HG03342 (cell line): ENCODE measurements around the gene ACTA2.

Experiments used
- ATAC-seq: cut with Tn5 transposase; IDR thresholded peaks from one replicate; pipeline ENCODE4 v1.9.1; 2021; ENCODE audit warnings: mild to moderate bottlenecking, moderate library complexity; ENCODE audit not compliant: unreplicated experiment

ACTA2 gene

DNA sequence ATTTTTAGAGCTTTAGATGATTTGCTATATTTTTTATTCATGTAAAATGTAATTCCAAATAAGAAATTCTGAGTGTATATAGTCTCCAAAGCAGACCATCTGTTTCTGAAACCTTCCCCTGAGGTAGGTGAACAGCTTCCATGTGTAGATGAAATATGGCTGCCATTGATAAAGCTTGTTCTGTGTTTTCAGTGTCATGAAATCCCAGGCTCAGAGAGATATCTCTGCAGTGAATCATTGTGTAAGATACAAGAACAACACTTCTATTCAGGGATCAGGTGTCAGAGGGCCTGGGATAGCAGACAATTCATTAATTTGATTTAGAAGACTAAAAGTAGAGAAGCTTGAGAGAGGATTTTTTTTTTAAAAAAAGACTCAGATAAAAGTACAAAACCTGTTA, 29.1 kb downstream of the ACTA2 start:
- no peak for ATAC-seq

DNA sequence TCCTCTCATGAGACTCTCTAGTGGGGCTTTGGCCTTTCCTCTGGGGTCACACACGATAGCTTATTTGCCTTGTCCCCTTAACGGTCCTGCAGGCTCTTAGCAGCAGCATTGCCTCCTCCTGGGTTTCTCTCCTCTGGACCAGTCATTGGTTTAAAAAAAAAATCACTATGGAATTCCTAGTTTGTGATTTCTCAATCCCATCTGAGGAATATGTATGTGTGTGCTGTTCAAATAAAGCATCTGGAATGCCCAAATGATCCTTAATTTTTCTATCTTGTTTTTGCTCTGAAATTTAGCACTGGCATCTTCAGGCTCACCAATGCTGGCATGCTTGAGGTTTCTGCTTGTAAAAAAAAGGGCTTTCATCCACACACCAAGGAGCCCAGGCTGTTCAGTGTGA, 30.5 kb downstream of the ACTA2 start:
- no peak for ATAC-seq

DNA sequence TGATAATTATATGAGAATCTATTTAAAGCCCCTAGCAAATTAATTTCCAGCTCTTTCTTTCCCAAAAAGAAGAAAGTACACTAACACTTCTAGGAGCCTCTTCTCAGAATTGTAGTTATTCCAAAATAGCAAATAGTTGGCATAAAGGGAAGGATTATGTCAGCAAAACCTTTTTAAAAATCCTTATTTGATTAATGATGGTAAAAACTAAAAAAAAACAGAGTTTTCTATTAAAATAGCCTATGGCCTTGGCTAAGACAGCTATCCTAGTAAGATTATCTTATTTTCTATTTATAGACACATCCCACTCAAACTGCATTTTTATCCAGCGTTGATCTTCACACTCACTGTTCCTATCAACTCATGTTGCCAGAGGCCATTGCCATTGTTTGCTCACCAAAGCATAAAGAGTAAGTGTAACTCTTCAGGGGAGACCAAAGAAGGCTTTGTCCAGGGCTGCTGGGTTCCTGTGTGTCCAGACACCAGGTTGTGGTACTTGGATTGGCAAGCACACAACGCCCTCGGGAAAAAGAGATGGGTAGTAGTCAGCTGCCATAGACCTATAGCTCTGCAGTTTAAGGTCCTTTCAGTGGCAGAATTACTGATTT, 31.5 kb downstream of the ACTA2 start:
- no peak for ATAC-seq

DNA sequence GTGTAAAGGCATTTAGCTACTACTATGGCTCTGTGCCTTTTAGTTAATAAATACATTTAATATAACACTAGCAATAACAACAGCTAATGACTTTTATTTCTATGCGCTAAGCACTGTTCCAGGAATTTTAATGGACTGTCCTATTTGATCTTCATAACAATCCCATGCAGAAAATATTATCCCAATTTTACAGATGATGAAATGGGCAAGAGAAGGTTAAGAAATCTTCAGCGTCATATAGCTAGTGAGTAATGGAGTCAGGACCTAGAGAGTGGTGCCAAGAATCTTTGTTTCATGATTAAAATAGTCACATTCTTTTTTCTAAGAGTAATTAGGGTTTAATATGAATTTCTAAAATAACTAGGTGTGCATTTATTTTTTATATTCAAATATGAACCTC, 32.4 kb downstream of the ACTA2 start:
- ATAC-seq: no peak

DNA sequence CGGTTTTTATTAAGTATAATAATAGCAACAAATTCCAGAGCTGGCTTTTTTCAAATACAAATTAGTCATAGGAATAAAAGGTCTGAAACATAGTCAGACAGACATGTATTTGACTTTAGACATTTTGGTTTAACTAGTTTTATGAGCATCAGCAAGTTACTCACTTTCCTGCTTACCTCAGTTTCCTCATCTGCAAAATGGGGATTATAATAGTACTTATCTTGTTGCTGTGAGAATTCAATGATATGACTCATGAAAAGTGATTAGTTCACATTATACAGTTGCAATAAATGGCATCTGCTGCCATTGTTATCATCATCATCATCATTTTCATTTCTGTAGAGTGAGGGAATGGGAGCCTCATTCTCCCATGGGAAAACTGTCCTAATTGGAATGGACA, 33.5 kb downstream of the ACTA2 start:
- ATAC-seq: no peak

DNA sequence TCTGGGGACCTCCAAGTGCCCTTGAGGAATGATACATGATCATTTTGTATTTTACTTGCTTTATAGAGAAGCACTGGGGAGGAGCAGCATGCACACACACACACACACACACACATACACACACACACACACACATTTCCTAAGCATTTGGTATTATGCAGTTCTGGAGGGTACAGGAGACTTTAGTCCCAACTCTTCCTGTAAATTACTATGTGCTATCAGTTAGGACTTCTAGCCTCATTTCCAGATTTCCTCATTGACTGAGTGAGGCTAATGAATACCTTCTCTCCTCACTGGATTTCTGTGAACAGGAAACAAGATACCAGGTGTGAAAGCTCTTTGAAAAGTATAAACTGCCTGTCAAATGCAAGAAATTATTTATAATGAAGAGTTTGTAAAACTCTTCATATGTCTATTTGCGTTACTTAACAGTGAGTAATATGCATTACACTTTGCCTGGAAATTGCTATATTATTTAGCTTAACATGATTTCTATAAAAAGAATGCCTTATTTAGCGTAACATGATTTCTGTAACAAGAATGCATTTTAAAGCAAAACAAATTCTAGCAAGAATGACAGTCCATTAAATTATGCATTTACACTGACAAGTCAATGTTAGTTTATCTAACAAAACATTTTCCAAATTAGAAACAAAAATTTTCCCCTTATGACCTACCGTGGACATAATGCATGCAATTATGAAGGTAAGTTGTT, 34.2 kb downstream of the ACTA2 start:
- ATAC-seq: no peak

DNA sequence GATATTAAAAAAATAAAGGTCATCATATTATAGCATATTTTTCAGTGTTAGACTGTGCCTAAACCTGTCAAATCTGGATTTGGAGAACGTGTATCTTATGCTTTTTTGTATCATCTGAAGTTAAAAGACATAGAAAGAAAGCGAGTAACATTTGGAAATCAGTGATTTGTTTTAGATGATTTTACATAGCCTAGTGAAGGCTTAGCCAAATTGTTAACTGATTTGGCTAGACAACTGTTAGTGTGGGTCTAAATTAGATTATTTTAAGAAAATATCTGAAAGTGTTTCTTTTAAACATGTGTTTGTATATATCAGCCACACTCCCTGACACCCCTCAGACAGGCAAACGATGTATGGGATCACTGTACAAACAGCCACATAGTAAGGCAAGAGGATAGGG, 35.6 kb downstream of the ACTA2 start:
- ATAC-seq: no peak

DNA sequence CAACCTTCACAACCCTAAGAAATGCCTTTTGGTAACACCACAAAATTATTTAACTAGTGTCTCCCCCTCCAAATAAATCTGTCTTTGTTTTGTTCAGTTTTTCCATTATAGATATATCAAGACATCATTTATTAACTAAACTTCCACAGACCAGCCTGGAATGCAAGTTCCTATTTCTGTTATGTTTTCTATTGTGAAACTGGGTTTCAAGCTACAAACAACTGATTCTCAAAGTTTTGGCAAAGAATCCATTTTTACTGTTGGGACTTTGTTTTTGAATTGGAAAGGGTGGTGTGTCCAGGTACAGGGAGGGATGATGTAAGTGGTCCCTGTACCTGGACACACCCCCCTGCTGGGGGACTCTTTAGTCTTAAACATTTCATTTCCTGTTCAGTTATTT, 36.3 kb downstream of the ACTA2 start:
- ATAC-seq: no peak

DNA sequence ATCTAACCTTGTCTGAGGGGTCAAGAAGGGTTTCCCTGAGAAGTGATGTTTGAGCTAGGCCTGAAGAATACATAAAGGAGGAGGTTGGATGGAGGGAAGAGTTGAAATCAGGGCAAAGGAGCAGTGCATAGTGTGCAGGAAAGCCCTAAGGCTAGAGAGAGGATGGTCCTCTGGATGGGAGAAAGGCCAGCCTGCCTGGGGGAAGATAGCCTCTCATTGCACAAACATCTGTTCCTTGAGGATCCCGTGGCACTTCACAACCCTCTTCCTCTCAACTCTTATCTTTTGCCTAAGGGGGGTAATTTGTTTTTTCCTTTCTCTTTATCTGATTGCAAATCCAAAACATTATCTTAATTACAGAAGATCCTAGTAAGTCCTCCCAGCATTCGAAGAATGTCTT, 36.8 kb downstream of the ACTA2 start:
- ATAC-seq: no peak

DNA sequence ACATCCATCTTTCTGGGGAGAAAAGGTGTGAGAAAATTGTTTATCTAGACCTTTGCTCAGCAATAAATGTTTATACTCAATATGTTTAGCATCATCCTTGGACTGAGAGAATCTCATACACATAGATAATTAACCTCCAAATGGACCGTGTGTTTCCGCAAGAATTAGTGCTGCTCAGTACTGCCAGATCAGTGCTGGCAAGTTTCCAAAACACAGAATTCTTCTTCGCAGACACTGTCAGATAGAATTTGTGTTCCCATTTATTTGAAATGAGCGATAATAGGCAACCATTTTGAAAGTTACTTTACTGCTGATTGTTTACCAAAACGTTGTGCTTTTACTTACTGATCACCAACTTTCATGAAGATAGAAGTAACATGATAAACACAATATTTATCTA, 38.8 kb downstream of the ACTA2 start:
- ATAC-seq: no peak

DNA sequence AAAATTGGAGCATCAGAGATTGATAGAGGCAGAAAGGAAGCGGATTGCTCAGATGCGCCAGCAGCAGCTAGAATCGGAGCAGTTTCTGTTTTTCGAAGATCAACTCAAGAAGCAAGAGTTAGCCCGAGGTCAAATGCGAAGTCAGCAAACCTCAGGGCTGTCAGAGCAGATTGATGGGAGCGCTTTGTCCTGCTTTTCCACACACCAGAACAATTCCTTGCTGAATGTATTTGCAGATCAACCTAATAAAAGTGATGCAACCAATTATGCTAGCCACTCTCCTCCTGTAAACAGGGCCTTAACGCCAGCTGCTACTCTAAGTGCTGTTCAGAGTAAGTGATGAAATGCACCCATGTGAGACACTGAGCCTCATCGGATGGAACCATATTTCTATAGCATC, 39.4 kb downstream of the ACTA2 start:
- ATAC-seq: no peak

DNA sequence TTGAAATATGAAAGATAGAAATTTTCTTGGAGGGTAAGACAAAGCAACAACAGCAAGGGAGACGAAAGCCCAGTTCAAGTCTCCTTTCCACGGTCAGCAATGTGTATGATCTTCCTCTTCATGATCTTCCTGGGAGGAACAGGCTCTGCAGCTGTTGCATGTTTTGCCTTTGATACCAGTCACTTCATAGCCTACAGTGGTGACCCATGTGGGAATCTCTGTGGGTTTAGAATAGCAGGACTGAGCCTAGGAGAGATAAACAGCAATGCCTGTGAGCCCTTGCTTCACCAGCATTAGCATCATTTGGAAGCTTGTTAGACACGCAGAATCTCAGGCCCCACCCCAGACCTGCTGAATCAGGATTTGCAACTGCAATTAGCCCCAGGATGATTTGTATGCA, 40.7 kb downstream of the ACTA2 start:
- ATAC-seq: no peak

DNA sequence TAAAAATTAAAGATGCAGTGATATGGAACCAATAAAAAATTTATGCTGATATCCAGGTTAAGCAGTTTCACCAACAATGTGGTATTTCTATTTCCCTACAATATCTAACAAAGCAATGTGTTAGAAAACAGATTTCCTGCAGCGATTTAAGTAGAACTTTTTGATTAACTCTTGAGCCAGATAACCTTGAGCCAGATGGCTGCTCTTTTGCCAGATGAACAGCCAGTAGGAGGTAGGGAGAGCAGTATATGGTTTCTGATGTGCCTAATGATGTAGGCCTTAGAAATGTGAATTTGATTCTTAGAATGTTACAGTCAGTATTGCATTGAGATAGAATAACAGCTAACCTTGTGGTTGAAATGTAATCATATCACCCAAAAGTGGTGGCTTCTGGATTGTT, 41.5 kb downstream of the ACTA2 start:
- no peak for ATAC-seq

DNA sequence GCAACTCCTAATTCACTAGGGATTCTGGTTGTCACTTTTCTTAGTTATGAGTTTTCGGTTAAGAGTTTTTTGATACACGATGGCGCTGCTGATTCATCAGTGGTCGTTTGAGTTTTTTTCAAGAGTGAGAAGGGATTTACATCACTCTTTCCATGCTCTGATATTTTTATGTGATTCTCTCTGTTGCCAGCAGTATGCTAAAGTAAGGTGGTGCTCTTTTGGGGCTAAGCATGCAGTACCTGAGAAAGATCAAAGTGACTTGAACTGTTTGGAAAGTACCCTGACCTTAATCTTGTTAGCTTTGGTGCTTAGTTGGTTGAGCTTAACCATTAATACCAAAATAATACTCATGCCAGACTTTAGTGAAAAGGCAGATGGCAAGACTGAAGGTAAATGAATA, 44.4 kb downstream of the ACTA2 start:
- no peak for ATAC-seq

DNA sequence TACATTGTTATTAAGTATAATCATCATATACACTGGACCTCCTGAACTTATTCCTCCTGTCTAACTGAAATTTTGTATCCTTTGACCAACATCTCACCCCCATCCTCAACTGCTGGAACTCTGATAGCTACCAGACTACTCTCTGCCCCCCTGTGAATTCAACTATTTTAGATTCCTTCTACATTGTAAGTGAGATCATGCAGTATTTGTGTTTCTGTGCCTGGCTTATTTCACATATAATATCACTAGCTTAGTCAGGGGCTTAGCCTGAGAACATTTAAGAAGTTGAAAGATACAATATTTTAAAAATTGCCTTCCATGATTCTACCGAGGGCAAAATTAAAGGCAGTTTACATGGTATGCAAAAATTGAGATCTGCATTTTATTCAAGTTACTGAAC, 45.7 kb downstream of the ACTA2 start:
- no peak for ATAC-seq

DNA sequence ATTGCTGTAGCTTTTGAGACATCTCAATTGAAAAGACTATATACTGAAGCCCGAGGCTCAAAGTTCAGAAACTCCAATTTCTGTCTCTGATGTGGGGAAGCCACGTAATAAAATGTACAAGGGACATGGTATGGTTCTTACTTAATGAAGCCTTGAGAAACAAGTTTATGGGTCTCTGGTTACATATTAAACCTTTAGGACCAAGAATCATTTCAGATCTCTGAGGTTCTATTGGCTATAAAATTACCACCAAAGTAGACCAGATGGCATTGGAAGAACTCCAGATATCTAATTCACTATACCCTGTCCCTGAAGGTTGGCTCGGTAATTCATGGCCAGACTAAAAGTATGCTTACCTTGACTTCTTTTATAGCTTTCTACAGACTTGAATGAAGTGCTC, 48.9 kb downstream of the ACTA2 start:
- no peak for ATAC-seq

DNA sequence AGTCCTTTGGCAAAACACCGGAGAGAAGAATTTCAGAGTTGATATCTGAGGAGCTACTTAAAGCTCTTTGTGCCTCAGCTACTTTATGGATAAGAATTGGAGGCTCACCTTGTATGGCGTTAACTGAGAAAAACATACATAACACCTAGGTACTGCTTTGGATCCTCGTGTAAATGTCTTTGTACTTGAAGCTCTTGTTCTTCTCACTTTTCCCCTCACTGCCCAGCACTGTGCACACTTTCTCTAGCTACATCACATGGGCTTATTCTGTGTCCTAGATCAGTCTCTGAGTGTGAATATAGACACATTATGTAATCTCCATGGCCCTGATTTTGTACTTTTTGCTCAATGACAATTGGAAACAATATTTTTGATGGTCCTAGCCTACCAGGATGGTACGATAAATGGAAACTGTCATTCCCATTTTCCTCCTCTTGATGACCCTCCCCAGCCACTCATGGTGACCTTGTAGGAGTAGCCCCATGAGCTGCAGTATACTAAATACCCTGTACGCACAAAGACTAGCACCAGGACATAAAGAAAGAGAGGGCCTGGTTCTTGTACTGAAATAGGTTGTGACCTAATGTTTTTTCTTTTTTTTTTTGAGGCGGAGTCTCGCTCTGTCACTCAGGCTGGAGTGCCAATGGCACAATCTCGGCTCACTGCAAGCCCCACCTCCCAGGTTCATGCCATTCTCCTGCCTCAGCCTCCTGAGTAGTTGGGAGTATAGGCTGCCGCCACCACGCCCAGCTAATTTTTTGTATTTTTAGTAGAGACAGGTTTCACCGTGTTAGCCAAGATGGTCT, 50.4 kb downstream of the ACTA2 start:
- ATAC-seq: peak; percentile 48

DNA sequence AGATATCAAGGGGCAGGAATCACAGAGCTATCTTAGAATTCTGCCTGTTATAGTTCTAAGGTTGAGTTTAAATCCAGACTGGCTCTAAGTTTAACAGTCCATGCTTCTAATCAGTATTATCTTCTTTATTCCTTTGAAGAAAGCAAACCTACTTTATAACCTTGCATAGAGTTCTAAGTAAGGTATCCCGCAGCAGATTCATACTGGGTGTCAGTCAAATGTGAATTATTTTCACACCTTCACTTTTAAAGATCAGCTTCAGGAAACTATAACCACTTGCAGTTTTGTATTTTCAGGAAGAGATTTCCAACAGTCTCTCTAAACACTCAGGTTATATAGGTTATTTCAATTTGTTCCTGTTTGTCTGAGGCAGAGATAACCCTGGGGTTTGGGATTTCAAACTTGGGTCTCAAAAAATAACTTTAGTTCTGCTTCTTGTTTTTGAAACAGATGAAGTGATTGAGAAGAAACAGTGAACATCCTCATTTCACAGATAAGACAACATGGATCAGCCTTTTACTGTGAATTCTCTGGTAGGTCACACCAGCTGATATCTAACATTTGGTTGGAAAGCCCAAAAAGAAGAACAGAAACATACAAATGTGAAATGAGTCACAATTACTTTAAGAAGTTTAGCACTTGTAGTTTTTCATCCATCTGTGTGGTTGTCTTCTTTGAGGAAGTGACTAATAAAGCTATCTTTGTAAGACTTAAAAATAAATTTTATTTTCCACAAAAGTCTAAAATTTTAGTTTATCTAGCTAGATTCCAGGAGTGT, 51.2 kb downstream of the ACTA2 start:
- ATAC-seq: peak; percentile 84

DNA sequence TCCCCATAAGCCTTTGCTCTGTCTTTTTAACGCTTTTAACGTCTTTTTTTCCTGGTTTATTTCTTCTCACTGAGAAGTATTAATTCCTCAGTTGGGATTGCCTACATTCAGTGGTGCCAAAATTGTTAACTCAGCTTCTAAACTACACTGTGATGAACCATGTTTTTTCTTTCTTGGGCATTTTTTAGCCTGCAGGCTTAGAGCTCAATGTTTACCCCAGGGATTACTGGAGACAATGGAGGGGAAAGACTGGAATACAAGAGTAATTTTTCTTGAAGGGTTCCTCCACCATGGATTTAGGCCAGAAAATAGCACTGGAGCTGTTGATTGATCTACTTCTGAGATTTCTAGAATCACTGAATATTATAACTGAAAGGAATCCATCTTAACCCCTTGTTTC, 52.7 kb downstream of the ACTA2 start:
- ATAC-seq: no peak

DNA sequence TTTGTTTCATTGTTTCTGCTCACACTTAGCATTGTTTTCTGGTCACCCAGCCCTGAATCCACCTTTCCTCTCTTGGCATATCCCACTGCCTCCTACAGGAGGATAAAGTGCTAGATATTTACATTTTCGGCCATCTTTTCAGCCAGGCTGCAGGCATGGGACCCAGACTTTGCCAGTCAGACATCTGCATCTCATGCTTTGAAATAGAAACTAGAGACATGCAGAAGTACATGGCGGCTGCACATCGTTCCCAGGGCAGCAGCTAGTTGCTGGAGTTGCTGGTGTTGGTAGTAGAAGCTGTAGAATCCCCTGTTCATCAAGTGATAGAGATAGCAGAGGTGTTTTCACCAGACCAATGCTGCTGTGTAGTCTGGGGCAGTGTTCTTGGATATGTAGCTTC, 53.8 kb downstream of the ACTA2 start:
- no peak for ATAC-seq
